ENCODE data around the gene INMT.

GRCh38 chr7:30733691-30734090 lies 18.2 kb upstream of the INMT start:
- no peak for TF ChIP-seq CTCF (conservative IDR thresholded peaks at IDR 0.05; ENCODE audit: low read length)
- no peak for TF ChIP-seq EZH2phosphoT487 (IDR thresholded peaks at IDR 0.05; ENCODE audit: borderline replicate concordance, low read depth, low read length)
